HuH-7 (cell line): Measurements from ENCODE around the gene GRIN1.

ENCODE experiments used
- DNase-seq: peaks from one replicate; pipeline ENCODE4 v3.0.0; 2011; ENCODE audit warnings: low spot score

Gene GRIN1

DNA sequence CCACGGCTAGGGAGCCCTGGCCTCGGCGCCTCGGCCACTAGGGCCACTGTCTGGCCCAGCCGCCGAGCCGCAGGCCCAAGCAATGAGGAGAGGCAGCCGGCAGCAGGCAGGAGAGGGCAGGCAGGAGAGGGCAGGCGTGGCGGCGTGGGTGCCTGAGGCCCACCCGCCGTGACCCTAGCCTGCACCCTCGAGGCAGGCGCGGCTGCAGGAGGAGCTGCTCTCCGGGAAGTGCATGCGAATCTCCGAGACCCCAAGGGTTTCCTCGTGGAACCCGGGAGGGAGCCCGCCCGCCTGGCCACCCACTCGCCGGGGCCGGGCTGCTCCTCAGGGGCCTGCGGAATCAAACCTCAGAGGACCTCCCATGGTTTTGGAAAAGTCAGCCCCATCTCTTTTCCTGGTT is 9.3 kb downstream of the GRIN1 start:
- no peak for DNase-seq

DNA sequence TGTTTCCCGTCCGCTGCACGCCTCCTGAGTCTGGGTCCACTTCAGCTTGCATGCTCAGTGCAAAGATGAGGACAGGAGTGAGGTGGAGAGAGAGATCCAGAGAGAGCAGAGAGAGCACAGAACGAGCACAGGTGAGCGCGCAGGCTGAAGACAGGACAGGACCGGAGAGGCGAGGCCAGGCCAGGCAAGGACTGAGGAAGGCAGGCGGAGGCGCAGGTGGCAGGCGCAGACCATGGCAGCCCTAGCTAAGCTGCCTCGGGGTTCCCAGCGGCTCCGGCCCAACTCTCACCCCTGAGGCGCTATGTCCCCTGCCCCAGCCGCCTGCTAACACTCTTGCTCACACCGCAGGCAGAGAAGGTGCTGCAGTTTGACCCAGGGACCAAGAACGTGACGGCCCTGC is 9.7 kb downstream of the GRIN1 start:
- DNase-seq: no peak

DNA sequence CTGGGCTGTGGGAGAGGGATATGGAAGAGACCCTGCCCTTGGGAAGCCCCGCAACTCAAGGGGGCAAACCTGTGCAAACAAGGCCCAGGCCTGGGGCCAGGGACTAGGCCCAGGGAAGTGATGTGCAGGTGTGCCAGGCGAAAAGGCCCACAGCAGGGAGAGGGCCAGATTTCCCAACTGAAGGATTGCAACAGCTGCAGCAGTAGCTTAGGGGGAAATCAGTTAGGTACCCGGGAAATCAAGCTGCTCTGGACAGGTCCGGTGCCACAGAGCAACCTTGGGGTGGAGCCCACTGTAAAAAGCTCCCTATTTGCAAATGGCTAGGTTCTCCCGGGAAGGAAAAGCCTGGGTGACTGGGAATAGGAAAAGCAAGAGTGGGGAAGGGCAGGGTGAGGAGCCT is 10.4 kb downstream of the GRIN1 start:
- DNase-seq: no peak

DNA sequence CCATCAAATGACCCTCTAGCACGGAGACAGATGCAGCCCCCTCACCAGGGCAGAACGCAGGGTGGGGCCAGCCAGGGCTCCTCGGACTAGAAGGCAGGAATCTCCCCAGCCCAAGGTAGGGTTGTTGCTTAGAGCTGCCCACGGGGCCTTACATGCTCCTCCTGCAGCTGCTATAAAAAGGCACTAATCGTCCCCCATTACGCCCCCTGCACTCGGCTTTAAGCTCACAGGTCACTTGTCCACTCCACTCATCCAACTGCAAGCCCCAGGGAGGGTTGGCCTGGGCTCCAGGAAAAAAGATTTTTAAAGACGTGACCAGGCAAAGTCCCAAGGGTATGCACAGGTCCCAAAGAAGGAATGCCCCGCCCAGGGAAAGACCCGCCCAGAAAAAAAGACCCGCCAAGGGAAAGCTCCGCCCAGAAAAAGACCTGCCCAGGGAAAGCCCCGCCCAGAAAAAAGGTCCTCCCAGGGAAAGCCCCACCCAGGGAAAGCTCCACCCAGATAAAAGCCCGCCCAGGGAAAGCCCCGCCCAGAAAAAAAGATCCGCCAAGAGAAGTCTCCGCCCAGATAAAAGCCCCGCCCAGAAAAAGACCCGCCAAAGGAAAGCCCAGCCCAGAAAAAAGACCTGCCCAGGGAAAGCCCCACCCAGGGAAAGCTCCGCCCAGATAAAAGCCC is 11.1 kb downstream of the GRIN1 start:
- DNase-seq: peak; percentile 97

DNA sequence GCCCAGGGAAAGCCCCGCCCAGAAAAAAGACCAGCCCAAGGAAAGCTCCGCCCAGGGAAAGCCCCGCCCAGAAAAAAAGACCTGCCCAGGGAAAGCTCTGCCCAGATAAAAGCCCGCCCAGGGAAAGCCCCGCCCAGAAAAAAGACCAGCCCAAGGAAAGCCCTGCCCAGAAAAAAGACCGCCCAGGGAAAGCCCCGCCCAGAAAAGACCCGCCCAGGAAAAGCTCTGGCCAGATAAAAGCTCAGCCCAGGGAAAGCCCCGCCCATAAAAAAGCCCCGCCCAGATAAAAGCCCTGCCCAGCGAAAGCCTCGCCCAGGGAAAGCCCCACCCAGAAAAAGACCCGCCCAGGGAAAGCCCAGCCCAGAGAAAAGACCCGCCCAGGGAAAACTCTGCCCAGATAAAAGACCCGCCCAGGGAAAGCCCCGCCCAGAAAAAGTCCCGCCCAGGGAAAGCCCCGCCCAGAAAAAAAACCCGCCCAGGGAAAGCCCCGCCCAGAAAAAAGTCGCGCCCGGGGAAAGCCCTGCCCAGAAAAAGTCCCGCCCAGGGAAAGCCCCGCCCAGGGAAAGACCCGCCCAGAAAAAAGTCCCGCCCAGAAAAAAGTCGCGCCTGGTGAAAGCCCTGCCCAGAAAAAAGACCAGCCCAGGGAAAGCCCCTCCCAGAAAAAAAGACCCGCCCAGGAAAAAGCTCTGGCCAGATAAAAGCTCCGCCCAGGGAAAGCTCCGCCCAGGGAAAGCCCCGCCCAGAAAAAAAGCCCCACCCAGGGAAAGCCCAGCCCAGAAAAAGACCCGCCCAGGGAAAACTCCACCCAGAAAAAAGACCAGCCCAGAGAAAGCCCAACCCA is 11.9 kb downstream of the GRIN1 start:
- DNase-seq: peak; percentile 89

DNA sequence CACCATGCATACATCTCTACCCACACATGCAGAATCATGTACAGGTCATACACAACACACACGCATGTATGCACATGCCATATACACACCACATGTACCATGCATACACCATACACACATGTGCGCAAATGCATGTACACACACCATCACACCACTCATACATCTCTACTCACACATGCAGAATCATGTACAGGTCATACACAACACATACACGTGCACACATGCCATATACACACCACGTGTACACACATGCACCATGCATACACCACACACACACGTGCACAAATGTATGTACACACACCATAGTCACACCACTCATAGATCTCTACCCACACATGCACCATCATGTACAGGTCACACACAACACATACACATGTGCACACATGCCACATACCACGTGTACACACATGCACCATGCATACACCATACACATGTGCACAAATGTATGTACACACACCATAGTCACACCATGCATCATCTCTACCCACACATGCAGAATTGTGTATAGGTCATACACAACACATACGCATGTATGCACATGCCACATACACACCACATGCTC is 14.0 kb downstream of the GRIN1 start:
- no peak for DNase-seq

DNA sequence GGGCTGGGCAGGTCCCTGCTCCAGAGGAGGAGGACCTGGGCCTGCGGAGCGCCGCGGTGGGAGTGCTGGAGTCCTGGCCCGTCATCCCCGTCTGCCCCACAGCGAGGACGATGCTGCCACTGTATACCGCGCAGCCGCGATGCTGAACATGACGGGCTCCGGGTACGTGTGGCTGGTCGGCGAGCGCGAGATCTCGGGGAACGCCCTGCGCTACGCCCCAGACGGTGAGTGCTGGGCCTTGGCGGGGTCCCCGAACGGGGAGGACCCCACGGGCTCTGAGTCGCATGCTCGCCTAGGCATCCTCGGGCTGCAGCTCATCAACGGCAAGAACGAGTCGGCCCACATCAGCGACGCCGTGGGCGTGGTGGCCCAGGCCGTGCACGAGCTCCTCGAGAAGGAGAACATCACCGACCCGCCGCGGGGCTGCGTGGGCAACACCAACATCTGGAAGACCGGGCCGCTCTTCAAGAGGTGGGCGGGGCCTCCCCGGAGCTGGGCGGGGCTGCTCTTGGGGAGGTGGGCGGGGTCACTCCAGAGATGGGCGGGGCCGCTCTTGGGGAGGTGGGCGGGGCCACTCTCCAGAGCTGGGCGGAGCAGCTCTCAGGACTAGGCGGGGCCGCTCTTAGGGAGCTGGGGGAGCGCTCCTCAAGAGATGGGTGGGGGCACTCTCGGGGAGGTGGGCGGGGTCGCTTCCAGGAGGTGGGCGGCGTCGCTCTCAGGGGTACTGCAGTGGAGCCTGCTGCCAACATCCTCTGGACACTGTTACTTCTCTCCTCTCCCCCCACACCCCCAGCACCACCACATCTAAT is 17.8 kb downstream of the GRIN1 start:
- no peak for DNase-seq

DNA sequence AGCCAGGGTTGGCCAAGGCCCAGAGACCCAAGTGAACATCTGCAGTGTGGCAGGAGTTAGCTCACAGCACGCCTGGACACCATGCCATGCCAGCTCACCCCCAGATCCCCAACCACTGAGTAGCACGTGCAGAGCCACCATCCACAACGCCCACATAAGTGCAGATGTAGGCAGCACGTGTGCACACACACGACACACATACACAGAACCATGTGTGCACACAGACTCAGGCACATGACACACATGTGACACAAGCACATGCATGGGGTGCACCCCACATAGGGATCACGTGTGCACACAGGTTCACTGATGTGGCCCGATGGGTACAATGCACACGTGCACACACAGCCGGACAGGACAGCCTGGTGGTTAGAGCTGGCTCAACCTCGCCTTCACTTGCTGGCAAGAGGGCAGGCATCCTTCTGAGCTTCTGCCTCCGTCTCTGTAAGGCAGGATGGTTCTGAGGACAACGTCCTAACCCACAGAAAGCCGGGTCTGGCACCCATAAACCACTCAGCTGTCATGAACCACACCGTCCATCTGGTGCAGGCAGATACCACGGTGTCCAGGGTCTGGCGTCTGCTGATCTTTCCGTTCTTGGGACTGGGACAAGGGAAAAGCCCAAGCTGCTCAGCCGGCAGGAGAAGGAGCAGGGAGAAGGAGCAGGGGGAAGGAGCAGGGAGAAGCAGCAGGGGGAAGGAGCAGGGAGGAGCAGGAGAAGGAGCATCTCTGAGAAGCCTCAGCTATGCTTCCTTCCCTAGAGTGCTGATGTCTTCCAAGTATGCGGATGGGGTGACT is 18.9 kb downstream of the GRIN1 start:
- DNase-seq: no peak

DNA sequence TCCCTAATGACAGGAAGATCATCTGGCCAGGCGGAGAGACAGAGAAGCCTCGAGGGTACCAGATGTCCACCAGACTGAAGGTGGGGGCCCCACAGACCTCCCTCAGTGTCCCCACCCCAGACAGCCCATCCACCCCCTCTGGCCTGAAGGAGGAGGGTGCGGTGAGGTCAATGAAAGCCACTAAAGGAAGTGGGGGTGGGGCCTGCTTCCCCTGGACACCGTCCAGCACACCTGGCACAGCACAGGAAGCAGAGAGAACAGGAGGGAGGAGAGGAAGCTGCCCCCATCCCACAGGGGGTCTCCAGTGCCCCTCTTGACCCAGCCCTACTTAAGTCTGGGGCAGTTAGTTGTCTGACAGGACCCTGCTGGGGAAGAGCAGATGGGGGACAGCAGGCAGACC is 19.7 kb downstream of the GRIN1 start:
- DNase-seq: no peak

DNA sequence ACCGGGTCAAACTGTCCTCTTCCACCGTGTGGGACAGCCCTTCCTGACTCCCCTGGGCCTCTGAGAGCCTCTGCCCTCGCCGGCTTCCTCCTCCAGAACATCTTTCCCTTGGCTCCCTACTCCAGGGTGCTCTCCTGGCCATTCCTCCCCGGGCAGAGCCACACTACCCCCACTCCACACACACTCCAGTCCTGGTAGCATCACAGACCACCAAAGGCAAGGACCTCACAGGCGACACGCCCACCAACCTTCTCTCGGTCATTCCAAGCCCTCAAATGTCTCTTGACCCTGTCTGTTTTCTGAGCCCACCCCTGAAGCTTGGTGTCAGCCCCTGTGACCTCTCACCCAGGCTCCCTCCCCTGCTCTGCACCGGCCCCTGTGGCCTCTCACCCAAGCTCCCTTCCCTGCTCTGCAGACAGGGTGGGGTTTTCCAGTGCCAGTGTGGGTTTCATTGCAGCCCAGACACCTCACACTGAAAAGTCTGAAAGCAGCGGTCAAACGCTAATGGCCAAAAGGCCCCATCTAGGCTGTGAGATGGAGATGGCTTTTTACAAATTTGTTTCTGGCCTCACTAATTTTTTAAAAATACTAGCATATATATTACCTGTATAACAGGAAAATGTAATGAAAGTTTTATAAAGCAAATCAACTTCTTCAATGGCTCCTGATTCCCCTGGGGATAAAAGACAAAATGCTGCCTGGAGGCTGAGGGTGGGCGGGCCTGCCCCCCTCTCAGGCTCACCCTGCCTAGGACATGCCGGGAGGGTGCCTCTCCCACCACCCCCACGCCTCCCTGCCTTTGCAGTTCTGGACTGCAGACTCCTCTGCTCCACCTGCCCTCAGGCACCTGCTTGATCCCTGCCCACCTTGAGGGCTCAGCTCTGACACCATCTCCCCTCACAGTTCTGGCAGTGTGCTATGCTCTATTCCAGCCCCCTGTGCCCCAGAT is 20.4 kb downstream of the GRIN1 start:
- DNase-seq: no peak

DNA sequence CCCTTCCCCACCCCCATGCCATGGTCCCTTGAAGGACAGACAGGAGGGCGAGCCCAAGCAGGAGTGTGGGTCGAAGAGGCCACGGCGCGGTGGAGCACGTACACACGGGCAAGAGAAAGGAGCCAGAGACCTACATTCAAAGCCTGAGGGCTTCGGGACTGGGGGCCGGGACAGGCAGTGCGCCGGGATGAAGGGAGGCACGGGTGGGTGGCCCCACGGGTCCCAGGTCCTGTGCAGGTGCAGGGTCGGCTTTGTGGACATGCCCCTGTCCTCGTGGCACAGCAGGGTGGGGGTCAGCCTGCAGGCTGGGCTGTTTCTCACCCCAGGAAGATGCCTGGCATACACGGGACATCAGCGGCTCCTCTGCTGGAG is 21.1 kb downstream of the GRIN1 start:
- no peak for DNase-seq

DNA sequence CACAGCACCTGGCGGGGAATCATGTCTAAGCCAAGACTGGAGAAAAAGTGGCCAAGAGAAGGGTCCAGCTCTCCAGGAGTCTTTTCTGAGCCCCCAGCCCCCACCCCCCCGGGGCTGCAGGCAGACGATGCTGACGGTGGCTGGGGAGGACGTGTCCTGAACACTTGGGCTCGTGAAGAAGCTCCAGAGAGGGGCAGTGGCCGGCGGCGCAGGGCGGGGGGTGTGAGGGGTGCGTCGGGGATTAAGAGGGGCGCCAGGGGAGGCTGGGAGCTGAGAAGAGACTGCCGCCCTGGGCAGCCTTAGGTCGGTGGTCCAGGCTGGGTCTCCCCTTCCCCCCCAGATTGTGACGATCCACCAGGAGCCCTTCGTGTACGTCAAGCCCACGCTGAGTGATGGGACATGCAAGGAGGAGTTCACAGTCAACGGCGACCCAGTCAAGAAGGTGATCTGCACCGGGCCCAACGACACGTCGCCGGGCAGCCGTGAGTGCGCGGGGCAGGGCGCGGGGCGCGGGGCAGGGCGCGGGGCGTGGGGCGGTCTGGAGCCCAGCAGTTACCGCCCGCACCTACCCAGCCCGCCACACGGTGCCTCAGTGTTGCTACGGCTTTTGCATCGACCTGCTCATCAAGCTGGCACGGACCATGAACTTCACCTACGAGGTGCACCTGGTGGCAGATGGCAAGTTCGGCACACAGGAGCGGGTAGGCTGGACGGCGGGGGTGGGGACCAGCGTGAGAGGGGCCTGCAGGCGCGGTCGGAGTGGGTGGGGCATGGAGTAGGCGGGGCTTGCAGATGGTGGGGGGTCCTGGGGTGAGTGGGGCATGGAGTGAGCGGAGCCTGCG is 22.0 kb downstream of the GRIN1 start:
- DNase-seq: no peak

DNA sequence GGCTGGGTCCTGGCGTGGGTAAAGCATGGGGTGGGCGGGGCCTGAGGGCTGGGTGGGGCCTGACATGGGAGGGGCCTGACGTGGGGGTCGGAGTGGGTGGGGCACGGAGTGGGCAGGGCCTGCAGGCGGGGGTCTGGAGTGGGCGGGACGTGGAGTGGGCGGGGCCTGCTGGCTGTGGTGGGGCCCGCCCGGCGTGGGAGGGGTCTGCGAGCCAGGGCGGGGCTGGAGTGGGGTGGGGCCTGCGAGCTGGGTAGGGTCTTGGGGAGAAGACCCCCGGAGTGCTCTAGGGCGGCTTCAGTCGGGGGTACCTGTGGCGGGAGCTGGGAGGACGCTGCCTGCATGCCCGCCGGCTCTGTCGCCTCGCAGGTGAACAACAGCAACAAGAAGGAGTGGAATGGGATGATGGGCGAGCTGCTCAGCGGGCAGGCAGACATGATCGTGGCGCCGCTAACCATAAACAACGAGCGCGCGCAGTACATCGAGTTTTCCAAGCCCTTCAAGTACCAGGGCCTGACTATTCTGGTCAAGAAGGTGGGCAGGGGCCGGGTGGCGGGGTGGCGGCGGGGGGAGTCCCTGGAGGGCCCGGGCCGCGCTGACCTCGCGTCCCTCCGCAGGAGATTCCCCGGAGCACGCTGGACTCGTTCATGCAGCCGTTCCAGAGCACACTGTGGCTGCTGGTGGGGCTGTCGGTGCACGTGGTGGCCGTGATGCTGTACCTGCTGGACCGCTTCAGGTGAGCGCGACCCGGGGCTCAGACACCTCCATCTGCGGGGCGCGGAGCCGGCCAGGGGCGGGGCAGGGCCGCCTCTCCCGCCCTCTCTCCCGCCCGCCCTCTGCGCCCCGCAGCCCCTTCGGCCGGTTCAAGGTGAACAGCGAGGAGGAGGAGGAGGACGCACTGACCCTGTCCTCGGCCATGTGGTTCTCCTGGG is 22.9 kb downstream of the GRIN1 start:
- no peak for DNase-seq

DNA sequence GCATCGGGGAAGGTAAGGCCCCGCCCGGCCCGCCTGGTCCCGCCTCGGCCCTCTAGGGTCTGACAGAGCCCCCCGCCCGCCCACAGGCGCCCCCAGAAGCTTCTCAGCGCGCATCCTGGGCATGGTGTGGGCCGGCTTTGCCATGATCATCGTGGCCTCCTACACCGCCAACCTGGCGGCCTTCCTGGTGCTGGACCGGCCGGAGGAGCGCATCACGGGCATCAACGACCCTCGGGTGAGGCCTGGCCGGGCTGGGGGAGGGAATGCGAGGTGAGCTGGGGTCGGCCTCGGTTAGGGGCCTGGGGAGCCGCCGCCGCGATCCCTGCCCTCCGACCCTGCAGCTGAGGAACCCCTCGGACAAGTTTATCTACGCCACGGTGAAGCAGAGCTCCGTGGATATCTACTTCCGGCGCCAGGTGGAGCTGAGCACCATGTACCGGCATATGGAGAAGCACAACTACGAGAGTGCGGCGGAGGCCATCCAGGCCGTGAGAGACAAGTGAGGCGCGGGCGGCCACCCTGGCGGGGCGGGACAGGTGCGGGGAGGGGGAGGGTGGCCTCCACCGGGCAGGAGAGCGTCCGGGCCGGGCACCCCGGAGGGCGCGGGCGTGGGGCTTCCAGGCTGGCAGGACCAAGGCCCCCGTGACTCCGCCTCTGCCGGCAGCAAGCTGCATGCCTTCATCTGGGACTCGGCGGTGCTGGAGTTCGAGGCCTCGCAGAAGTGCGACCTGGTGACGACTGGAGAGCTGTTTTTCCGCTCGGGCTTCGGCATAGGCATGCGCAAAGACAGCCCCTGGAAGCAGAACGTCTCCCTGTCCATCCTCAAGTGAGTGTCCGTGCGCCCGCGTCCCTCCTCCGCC is 23.8 kb downstream of the GRIN1 start:
- DNase-seq: no peak

DNA sequence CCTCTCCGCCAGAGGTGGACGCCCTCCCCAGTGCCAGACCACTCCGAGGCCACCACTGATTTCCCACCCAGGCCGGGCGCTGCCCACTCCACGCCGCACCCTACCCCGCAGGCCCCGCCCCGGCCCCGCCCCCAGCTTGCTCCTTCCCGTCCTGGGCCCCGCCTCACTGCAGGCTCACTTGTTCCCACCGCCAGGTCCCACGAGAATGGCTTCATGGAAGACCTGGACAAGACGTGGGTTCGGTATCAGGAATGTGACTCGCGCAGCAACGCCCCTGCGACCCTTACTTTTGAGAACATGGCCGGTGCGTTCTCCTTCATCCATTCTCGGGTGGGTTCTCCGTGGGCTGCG is 24.4 kb downstream of the GRIN1 start:
- no peak for DNase-seq

DNA sequence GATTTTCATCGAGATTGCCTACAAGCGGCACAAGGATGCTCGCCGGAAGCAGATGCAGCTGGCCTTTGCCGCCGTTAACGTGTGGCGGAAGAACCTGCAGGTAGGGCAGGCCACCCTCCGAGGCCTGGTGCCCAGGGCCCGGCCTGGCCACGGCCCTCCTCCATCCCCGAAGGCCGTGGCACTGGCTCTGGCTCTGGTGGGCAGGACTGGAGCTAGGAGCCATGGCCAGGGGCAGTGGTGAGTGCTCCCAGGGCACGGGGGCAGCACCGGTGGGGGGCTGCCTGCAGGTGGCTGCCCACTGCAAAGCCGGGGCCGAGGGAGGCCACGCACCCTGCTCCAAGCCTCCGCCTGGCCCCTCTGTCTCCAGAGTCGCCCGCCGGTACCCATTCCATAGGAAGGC is 24.9 kb downstream of the GRIN1 start:
- DNase-seq: no peak

DNA sequence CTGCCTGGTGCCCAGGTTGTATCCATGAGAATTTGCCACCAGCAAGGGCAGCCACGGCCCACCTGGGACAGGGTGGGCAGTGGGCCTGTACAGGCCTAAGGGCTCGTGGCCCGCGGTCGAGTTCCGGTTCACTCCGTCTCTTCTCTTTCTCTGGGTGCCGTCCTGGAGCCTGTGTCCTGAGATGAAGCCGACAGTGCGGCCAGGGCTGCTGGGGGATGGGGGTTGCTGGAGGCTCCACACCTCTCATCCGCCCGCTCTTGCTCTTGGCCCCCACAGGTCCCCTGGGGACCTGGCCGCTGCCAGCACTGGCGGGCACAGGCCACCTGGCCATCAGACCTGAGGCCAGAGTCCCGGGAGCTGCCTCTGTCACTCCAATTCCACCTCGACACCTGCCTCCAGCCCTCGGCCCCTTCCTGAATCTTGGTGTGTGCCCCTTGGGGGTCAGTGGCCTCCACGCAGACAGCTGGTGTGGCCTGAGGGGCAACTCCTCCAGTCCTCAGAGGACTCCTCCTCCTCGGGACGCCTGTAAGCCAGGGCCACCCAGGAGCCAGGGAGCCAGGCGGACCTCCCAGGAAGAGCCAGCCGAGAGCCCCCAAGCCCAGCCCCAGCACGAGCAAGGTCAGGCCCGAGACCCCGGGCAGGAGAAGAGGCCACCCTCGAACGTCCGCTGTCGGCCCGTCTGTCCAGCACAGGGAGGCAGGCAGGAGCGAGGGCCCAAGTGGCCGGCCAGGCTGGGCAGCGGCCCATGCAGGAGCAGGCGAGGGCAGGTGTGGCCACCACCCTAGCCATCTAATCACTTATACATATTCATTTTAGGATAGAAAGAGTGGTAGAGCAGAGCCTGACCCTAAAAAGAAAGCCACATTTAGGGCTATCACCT is 25.7 kb downstream of the GRIN1 start:
- DNase-seq: no peak
